Ascending aorta (tissue), 2 donors: Measurements from ENCODE around the gene FAM169A. TPM values are rescaled to one million over a fixed set of nuclear protein-coding genes. Genes with fewer than 3 reads are reported as not detected.

Source experiments
- DNase-seq, 2 donors: peaks; one replicate each; pipeline ENCODE4 v3.0.0-alpha.2; 2019; ENCODE audit warnings: low spot score in 2 of 2
- H3K27ac ChIP-seq, 2 donors: fragments of 200-600 bp; sonication (generic); one replicate each; pipeline ENCODE4 v1.5.1; 2016 to 2017; ENCODE audit warnings: mild to moderate bottlenecking in 1 of 2
- H3K27me3 ChIP-seq: fragments of 200-600 bp; sonication (generic); one replicate; pipeline ENCODE4 v1.5.1; 2017
- H3K36me3 ChIP-seq, 2 donors: fragments of 200-600 bp; sonication (generic); one replicate each; pipeline ENCODE4 v1.5.1; 2016
- H3K4me1 ChIP-seq, 2 donors: fragments of 200-600 bp; sonication (generic); one replicate each; pipeline ENCODE4 v1.5.1; 2016 to 2017; ENCODE audit warnings: mild to moderate bottlenecking in 1 of 2
- H3K4me3 ChIP-seq, 2 donors: fragments of 200-600 bp; sonication (generic); one replicate each; pipeline ENCODE4 v1.5.1; 2016 to 2017; ENCODE audit warnings: mild to moderate bottlenecking in 1 of 2
- H3K9me3 ChIP-seq, 2 donors: fragments of 200-600 bp; sonication (generic); one replicate each; pipeline ENCODE4 v1.5.1; 2016
- CTCF ChIP-seq, 3 experiments: fragments of 200-600 bp in 2 of 3; fragments of 450-650 bp in 1 of 3; sonication (generic) in 2 of 3; IDR thresholded peaks; one replicate each; pipeline ENCODE4 v1.5.1; 2016 to 2019; ENCODE audit warnings: antibody characterized with exemption in 3 of 3, mild to moderate bottlenecking in 1 of 3, moderate library complexity in 1 of 3
- intact Hi-C: fragments of 100-400 bp; cut with DNase I; formaldehyde crosslinking; loops from one replicate; pipeline ENCODE4 v1.15.1; 2023
- total RNA-seq: library from RNA; depleted of rRNA; stranded (reverse); fragments of >200 nt; gene quantifications from one replicate; pipeline ENCODE4 v1.1.0, GENCODE V29; 2016

The FAM169A gene
- total RNA-seq, 1 donor from 2014 or later: not detected

GRCh38 chr5:74897049-74897448 lies 30.9 kb upstream of the FAM169A start:
- peaks cover 0 to 8% of the 10 kb centered on the region in 2 donors for H3K9me3 ChIP-seq
- peaks cover 0 to 6% of the 10 kb centered on the region in 2 donors for H3K4me1 ChIP-seq
- H3K27ac ChIP-seq: no peak overlapping the region
- H3K36me3 ChIP-seq: no peaks in the 10 kb centered on the region
- no peak for DNase-seq
- no peak overlapping the region for H3K4me3 ChIP-seq
- intact Hi-C loops: no loop called here
- no peaks in the 10 kb centered on the region for H3K27me3 ChIP-seq
- no peak for TF ChIP-seq CTCF (IDR thresholded peaks at IDR 0.05)

GRCh38 chr5:74895906-74896305 lies 29.7 kb upstream of the FAM169A start:
- no peak for DNase-seq
- H3K36me3 ChIP-seq: no peaks in the 10 kb centered on the region
- no peak for TF ChIP-seq CTCF (IDR thresholded peaks at IDR 0.05)
- peaks cover 0 to 8% of the 10 kb centered on the region in 2 donors for H3K9me3 ChIP-seq
- H3K4me1 ChIP-seq: peaks cover 0 to 6% of the 10 kb centered on the region in 2 donors
- H3K27me3 ChIP-seq: no peaks in the 10 kb centered on the region
- intact Hi-C loops: no loop called here
- H3K27ac ChIP-seq: no peak overlapping the region
- no peak overlapping the region for H3K4me3 ChIP-seq

- Histone ChIP-seq H3K9me3 (peaks cover 0 to 8% of the 10 kb centered on the region in 2 donors), H3K4me3 (no peak overlapping the region), H3K36me3 (no peaks in the 10 kb centered on the region), H3K27me3 (no peaks in the 10 kb centered on the region), H3K4me1 (peaks cover 0 to 6% of the 10 kb centered on the region in 2 donors), H3K27ac (no peak overlapping the region)
- no peak for TF ChIP-seq CTCF (IDR thresholded peaks at IDR 0.05)
- intact Hi-C loops: no loop called here
- no peak for DNase-seq
Measured at GRCh38 chr5:74894351-74894750, 28.2 kb upstream of the FAM169A start.

- Histone ChIP-seq H3K36me3 (no peaks in the 10 kb centered on the region), H3K27ac (no peak overlapping the region), H3K9me3 (peaks cover 0 to 8% of the 10 kb centered on the region in 2 donors), H3K27me3 (no peaks in the 10 kb centered on the region), H3K4me1 (peaks cover 0 to 6% of the 10 kb centered on the region in 2 donors), H3K4me3 (no peak overlapping the region)
- DNase-seq: no peak
- TF ChIP-seq CTCF (IDR thresholded peaks at IDR 0.05): no peak
- intact Hi-C loops: no loop called here
Measured at GRCh38 chr5:74892921-74893320, 26.7 kb upstream of the FAM169A start.

- no peak for TF ChIP-seq CTCF (IDR thresholded peaks at IDR 0.05)
- intact Hi-C loops: no loop called here
- Histone ChIP-seq H3K4me3 (no peak overlapping the region), H3K27me3 (no peaks in the 10 kb centered on the region), H3K4me1 (no peaks in the 10 kb centered on the region), H3K9me3 (peaks cover 0 to 3% of the 10 kb centered on the region in 2 donors), H3K36me3 (no peaks in the 10 kb centered on the region), H3K27ac (no peak overlapping the region)
- DNase-seq: no peak
Measured at GRCh38 chr5:74889523-74890105, 23.4 kb upstream of the FAM169A start.

GRCh38 chr5:74888117-74888516 lies 21.9 kb upstream of the FAM169A start:
- intact Hi-C loops: no loop called here
- no peak overlapping the region for H3K27ac ChIP-seq
- no peak for DNase-seq

More at GRCh38 chr5:74888117-74888516, 21.9 kb upstream of the FAM169A start:
- no peaks in the 10 kb centered on the region for H3K27me3 ChIP-seq
- no peaks in the 10 kb centered on the region for H3K36me3 ChIP-seq
- H3K4me3 ChIP-seq: no peak overlapping the region
- TF ChIP-seq CTCF (IDR thresholded peaks at IDR 0.05): no peak
- no peaks in the 10 kb centered on the region for H3K9me3 ChIP-seq
- no peaks in the 10 kb centered on the region for H3K4me1 ChIP-seq
